Osteoblast (primary cell): ENCODE data around the gene HDGFL2. TPM values are rescaled to one million over a fixed set of nuclear protein-coding genes. Genes with fewer than 3 reads are reported as not detected.

Experiments used
- DNase-seq: peaks from one replicate; pipeline ENCODE4 v3.0.0; 2011; ENCODE audit warnings: low spot score, mixed read lengths; ENCODE audit not compliant: insufficient read length; ENCODE audit errors: missing footprints
- H2AFZ ChIP-seq: 2 replicates; pipeline ENCODE4 v1.6.0; 2011; ENCODE audit warnings: mild to moderate bottlenecking, low read length
- H3K27ac ChIP-seq: 2 replicates; pipeline ENCODE4 v1.5.1; 2011; ENCODE audit warnings: mild to moderate bottlenecking, low read depth, low read length, moderate library complexity
- H3K27me3 ChIP-seq: 2 replicates; pipeline ENCODE4 v1.6.0; 2012; ENCODE audit warnings: mild to moderate bottlenecking, control low read depth, inconsistent platforms, low read length, moderate library complexity; ENCODE audit not compliant: insufficient read depth
- H3K36me3 ChIP-seq: 2 replicates; pipeline ENCODE4 v1.5.1; 2011; ENCODE audit warnings: mild to moderate bottlenecking, low read length, control low read depth, moderate library complexity; ENCODE audit not compliant: insufficient read depth
- H3K4me1 ChIP-seq: 2 replicates; pipeline ENCODE4 v1.5.1; 2011; ENCODE audit warnings: mild to moderate bottlenecking, low read length, control low read depth, moderate library complexity; ENCODE audit not compliant: insufficient read depth
- H3K4me2 ChIP-seq: 2 replicates; pipeline ENCODE4 v1.6.0; 2011; ENCODE audit warnings: mild to moderate bottlenecking, low read length; ENCODE audit not compliant: insufficient read depth
- H3K4me3 ChIP-seq: fragments of 200-600 bp; sonication (generic); 3 replicates; pipeline ENCODE4 v1.5.1; 2012; ENCODE audit warnings: mild to moderate bottlenecking, low read length, inconsistent platforms; ENCODE audit not compliant: insufficient read depth
- H3K79me2 ChIP-seq: 2 replicates; pipeline ENCODE4 v1.6.0; 2012; ENCODE audit warnings: mild to moderate bottlenecking, low read length, control low read depth, inconsistent platforms; ENCODE audit not compliant: insufficient read depth
- H3K9me3 ChIP-seq: 2 replicates; pipeline ENCODE4 v1.5.1; 2011; ENCODE audit warnings: low read depth, low read length, control low read depth
- H4K20me1 ChIP-seq: 2 replicates; pipeline ENCODE4 v1.6.0; 2012; ENCODE audit warnings: mild to moderate bottlenecking, low read length, control low read depth; ENCODE audit not compliant: insufficient read depth
- total RNA-seq: library from RNA; depleted of rRNA; stranded (reverse); fragments of >200 nt; gene quantifications from 2 replicates; pipeline ENCODE4 v1.2.3, GENCODE V29; 2012
- TF ChIP-seq, protein P1 (sequence below): IDR thresholded peaks from 2 replicates; pipeline ENCODE4 v1.5.1; 2011; ENCODE audit warnings: mild to moderate bottlenecking, low read depth, low read length, moderate library complexity; ENCODE audit errors: extremely low read depth

Gene HDGFL2
- 44.2 and 48.5 TPM in 2 replicates for total RNA-seq

DNA sequence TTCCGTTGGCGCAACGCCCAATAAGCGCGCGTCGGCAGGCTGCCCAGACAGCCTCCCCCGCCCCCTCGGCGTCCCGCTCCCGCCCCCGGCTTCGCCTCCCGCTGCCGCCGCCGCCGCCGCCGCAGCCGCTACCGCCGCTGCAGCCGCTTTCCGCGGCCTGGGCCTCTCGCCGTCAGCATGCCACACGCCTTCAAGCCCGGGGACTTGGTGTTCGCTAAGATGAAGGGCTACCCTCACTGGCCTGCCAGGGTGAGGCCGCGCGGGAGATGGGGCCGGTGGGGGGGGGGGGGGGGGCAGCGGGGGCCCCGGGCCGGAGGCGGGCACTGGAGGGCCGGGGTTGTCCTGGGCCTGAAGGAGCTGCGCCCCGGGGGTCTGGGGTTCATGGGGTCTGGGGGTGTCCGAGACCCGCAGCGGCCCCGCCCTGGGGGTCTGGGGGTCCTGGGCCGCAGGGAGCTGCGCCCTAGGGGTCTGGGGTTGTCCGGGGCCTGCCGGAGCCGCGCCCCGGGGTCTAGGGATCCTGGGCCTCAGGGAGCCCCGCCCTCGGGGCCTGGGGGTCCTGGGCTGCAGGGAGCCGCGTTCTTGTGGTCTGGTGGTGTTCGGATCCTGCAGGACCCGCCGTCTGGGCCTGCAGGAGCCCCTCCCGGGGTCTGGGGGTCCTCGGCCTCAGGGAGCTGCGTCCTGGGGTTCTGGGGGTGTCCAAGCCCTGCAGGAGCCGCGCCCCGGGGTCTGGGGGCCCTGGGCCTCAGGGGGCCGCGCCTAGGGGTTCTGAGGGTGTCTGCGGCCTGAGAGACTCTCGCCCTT, at the start of gene HDGFL2:
Gene HDGFL2, plus strand, starts transcription at position 124 of the 801 bp plus-strand sequence. Its CDS starts 54 bp downstream, at position 178.
- H3K27ac ChIP-seq = peak within 1 kb of the TSS; percentile 89
- no peak for DNase-seq
- TF ChIP-seq, protein P1, sequence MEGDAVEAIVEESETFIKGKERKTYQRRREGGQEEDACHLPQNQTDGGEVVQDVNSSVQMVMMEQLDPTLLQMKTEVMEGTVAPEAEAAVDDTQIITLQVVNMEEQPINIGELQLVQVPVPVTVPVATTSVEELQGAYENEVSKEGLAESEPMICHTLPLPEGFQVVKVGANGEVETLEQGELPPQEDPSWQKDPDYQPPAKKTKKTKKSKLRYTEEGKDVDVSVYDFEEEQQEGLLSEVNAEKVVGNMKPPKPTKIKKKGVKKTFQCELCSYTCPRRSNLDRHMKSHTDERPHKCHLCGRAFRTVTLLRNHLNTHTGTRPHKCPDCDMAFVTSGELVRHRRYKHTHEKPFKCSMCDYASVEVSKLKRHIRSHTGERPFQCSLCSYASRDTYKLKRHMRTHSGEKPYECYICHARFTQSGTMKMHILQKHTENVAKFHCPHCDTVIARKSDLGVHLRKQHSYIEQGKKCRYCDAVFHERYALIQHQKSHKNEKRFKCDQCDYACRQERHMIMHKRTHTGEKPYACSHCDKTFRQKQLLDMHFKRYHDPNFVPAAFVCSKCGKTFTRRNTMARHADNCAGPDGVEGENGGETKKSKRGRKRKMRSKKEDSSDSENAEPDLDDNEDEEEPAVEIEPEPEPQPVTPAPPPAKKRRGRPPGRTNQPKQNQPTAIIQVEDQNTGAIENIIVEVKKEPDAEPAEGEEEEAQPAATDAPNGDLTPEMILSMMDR = no peak
- H3K4me1 ChIP-seq = peaks cover 17% of the 10 kb centered on the region
- peaks cover 18% of the 10 kb centered on the region for H4K20me1 ChIP-seq
- H3K4me2 ChIP-seq = peak within 1 kb of the TSS; percentile 97
- H3K27me3 ChIP-seq = no peaks in the 10 kb centered on the region
- H3K9me3 ChIP-seq = no peaks in the 10 kb centered on the region
- peaks cover 46% of the 10 kb centered on the region for H3K79me2 ChIP-seq
- H3K36me3 ChIP-seq = peaks cover 19% of the 10 kb centered on the region
- H2AFZ ChIP-seq = peak within 1 kb of the TSS; percentile 97
- H3K4me3 ChIP-seq = peak within 1 kb of the TSS; percentile 83

DNA sequence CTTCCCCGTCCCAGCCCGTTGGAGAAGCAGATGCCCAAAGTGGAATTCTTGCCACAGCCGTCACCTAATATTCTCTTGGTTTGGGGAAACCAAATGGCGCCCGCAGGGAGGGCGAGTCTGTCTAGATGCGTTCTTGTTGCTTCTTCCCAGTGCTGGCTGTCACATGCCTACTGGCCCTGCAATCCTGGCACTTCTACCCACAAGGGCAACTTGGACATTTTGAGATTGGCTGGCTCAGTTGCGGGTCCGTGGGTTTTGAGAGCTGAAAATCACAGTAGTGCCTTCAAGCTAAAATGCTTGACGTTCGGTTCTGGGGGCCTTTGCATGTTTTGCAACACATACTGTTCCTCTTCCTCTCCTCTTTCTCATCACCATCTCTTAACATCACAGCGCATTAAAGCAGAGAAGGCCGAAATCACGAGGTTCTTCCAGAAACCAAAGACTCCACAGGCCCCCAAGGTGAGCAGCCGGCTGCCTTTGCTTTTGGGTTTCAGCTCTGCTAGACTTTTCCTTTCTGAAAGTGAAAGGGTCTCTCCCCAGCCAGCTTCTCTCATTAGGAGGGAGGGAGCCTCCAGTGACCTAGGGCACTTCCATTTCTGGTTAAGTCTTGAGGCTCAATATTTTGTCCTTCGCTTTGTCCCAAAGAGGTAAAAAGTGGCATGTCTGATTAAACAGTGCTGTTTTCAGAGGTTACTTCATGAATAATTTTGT, 48.5 kb upstream of the HDGFL2 start:
- H3K27me3 ChIP-seq = no peaks in the 10 kb centered on the region
- H2AFZ ChIP-seq = no peak overlapping the region
- no peaks in the 10 kb centered on the region for H3K79me2 ChIP-seq
- H4K20me1 ChIP-seq = no peaks in the 10 kb centered on the region
- no peak overlapping the region for H3K4me3 ChIP-seq
- no peak overlapping the region for H3K4me2 ChIP-seq
- TF ChIP-seq, protein P1 = no peak
- peaks cover 17% of the 10 kb centered on the region for H3K36me3 ChIP-seq
- no peaks in the 10 kb centered on the region for H3K9me3 ChIP-seq
- no peak for DNase-seq
- peaks cover 13% of the 10 kb centered on the region for H3K4me1 ChIP-seq
- H3K27ac ChIP-seq = no peak overlapping the region

DNA sequence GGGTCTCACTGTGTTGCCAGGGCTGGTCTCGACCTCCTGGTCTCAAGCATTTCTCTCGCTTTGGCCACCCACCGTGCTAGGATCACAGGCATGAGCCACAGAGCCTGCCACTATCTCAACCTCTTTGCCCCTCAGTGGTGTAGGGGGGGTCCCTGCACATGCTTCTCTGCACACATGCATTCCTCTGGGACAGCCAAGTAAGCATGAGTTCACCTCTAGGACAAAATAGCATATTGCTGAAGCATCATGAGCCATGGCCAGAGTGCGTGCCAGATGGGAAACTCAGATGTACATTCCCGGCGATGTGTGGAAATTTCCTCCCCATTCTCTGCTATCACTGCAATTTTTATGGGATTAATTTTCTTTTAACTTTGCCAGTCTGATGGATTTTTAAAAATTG, 46.6 kb upstream of the HDGFL2 start:
- TF ChIP-seq, protein P1 = no peak
- peaks cover 13% of the 10 kb centered on the region for H3K4me1 ChIP-seq
- no peaks in the 10 kb centered on the region for H3K79me2 ChIP-seq
- no peak overlapping the region for H3K4me3 ChIP-seq
- peak overlapping the region; percentile 52 for H3K27ac ChIP-seq
- H3K36me3 ChIP-seq = peaks cover 18% of the 10 kb centered on the region
- no peaks in the 10 kb centered on the region for H3K9me3 ChIP-seq
- H3K4me2 ChIP-seq = peak overlapping the region; percentile 14
- peak; percentile 96 for DNase-seq
- H4K20me1 ChIP-seq = no peaks in the 10 kb centered on the region
- no peaks in the 10 kb centered on the region for H3K27me3 ChIP-seq
- H2AFZ ChIP-seq = no peak overlapping the region

DNA sequence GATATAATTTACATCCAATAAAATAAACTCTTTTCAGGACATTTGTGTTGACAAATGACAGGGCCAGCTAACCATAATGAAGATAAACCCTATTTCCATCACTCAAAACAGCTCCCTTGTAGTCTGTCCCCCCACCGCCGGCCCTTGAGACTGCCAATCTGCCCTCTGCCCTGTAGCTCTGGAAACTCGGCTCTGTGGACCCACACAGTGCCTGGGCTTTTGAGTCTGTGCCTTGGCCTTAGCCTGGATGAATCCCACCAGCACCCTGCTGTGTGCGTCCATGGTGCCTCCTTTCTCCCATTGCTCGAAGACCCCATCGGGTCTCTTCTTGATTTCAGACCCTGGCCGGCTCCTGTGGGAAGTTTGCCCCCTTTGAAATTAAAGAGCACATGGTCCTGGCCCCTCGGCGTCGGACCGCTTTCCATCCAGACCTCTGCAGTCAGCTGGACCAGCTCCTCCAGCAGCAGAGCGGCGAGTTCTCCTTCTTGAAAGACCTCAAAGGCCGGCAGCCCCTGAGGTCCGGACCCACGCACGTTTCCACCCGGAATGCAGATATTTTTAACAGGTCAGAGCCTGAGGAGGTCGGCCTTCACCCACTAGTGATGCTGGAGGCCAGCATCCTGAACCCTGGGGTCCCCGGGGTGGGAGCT, 43.6 kb upstream of the HDGFL2 start:
- Histone ChIP-seq H3K27me3 (no peaks in the 10 kb centered on the region), H3K4me1 (peaks cover 13% of the 10 kb centered on the region), H2AFZ (no peak overlapping the region), H3K4me3 (no peak overlapping the region), H4K20me1 (no peaks in the 10 kb centered on the region), H3K9me3 (no peaks in the 10 kb centered on the region), H3K79me2 (no peaks in the 10 kb centered on the region), H3K36me3 (peaks cover 16% of the 10 kb centered on the region), H3K27ac (no peak overlapping the region), H3K4me2 (no peak overlapping the region)
- DNase-seq = peak; percentile 19
- TF ChIP-seq, protein P1 = no peak
